Esophagus muscularis mucosa (tissue), 4 donors: ENCODE measurements around the gene ZNF407. TPM values are rescaled to one million over a fixed set of nuclear protein-coding genes. Genes with fewer than 3 reads are reported as not detected.

Experiments
- DNase-seq: peaks from one replicate; pipeline ENCODE4 v3.0.0-alpha.2; 2017; ENCODE audit errors: extremely low spot score
- H3K27ac ChIP-seq, 4 donors: fragments of 200-600 bp; sonication (generic); replicated peaks in 1 of 4; 1 replicate in 3 of 4; 2 replicates in 1 of 4; pipeline ENCODE4 v1.5.1; 2016 to 2019; ENCODE audit warnings: mild to moderate bottlenecking in 1 of 4
- H3K27me3 ChIP-seq, 4 donors: fragments of 200-600 bp; sonication (generic); one replicate each; pipeline versions ENCODE4 v1.5.1 to v1.6.0; 2016 to 2019
- H3K36me3 ChIP-seq, 4 donors: fragments of 200-600 bp; sonication (generic); one replicate each; pipeline ENCODE4 v1.5.1; 2016 to 2019
- H3K4me1 ChIP-seq, 4 donors: fragments of 200-600 bp; sonication (generic); one replicate each; pipeline ENCODE4 v1.5.1; 2016 to 2019
- H3K4me3 ChIP-seq, 4 donors: fragments of 200-600 bp; sonication (generic); 1 replicate in 2 of 4; 2 replicates in 2 of 4; pipeline ENCODE4 v1.5.1; 2016 to 2019; ENCODE audit warnings: mild to moderate bottlenecking in 4 of 4, moderate library complexity in 1 of 4
- H3K9me3 ChIP-seq, 4 donors: fragments of 200-600 bp; sonication (generic); 1 replicate in 3 of 4; 2 replicates in 1 of 4; pipeline ENCODE4 v1.5.1; 2016 to 2019
- CTCF ChIP-seq, 3 experiments: fragments of 200-600 bp in 2 of 3; fragments of 450-650 bp in 1 of 3; sonication (generic) in 2 of 3; IDR thresholded peaks; one replicate each; pipeline ENCODE4 v1.5.1; 2017 to 2019; ENCODE audit warnings: antibody characterized with exemption in 3 of 3, mild to moderate bottlenecking in 2 of 3, moderate library complexity in 1 of 3
- EP300 ChIP-seq: sonication (generic); formaldehyde crosslinking; IDR thresholded peaks from one replicate; pipeline ENCODE4 v1.6.1; 2017; ENCODE audit warnings: antibody characterized with exemption
- POLR2A ChIP-seq: fragments of 450-650 bp; IDR thresholded peaks from one replicate; pipeline ENCODE4 v1.6.1; 2017; ENCODE audit warnings: antibody characterized with exemption, moderate library complexity, mild to moderate bottlenecking, low read depth
- POLR2AphosphoS5 ChIP-seq, 2 donors: sonication (generic); formaldehyde crosslinking; IDR thresholded peaks; one replicate each; pipeline ENCODE4 v1.6.1; 2017; ENCODE audit warnings: antibody characterized with exemption in 2 of 2
- WGBS: methylation state at CpG from one replicate; pipeline ENCODE4 v1.1.5; 2018; 5-methylcytosine and 5-hydroxymethylcytosine counted together
- intact Hi-C: fragments of 100-400 bp; cut with DNase I; formaldehyde crosslinking; loops from one replicate; pipeline ENCODE4 v1.15.1; 2023
- total RNA-seq, 4 donors: library from RNA; depleted of rRNA; stranded (reverse); fragments of >200 nt; gene quantifications; one replicate each; pipeline versions ENCODE4 v1.1.0 to v1.2.1, GENCODE V29; 2016

ZNF407 gene
- total RNA-seq, 4 donors from 2014 or later = 13.9 to 19.1 (median 17.2) TPM

GRCh38 chr18:74674487-74674886, 76.8 kb downstream of the ZNF407 start:
- intact Hi-C loops = no loop called here
- Histone ChIP-seq H3K27ac (no peak overlapping the region), H3K4me1 (no peaks in the 10 kb centered on the region), H3K36me3 (peaks cover 6 to 21% (median 11%) of the 10 kb centered on the region in 4 donors), H3K4me3 (no peak overlapping the region), H3K9me3 (peaks cover 0 to 16% (median 10%) of the 10 kb centered on the region in 4 donors), H3K27me3 (no peaks in the 10 kb centered on the region)
- TF ChIP-seq POLR2AphosphoS5 (IDR thresholded peaks at IDR 0.05) (no peak), POLR2A (no peak), CTCF (IDR thresholded peaks at IDR 0.05) (no peak), EP300 (no peak)
- DNase-seq = no peak
- 82% methylated on average over 2 of the region's 2 CpGs for WGBS

DNA sequence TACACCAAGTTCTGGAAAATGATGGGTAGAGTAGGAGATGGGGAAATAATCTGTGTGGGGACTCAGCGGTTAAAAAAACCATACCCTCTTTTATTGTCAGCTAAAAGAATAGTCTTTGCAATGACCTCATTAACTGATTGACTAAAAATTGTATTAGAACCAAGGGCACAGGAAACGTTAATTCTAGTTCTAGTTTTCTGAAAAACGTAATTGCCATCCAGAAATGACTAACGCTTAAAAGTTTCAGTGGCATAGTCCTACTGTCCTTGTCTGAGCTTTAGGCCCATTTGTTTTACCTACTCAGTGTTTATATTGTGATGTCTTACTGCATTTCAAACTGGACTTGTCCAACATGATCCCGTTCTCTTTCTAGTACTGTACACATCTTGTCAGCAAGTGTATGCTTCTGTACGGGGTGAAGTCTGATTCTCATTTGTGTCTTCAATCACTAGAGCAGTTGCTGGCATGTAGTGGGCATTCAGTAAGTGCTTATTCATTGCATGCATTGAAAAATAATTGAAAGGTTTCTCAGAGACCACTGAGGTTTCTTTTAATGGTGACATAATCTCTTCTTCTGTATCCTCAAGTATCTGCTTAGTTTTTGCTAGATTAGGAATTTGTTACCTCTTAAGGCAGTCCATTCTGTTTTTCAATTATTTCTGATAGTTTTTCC, 81.5 kb downstream of the ZNF407 start:
- intact Hi-C loops = no loop called here
- peaks cover 0 to 16% (median 10%) of the 10 kb centered on the region in 4 donors for H3K9me3 ChIP-seq

DNA sequence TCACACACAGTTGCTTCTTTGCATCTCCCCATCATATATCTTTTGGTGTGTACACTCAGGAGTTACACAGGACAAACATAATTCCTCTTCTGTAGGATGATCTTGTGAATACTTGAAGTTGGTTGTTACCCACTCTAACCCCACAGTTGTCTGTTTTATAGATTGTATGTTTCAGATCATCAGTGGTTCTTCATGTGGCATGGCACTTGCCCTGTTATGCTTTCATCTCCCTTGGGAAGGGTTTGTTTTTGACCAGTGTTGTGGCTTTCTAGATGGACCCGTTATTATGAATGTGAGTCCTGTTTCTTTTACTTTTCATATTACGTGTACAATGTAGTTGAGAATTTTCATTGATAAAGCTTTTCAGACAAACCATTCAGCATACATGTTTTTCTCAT, 82.0 kb downstream of the ZNF407 start:
- TF ChIP-seq EP300 (no peak), POLR2AphosphoS5 (IDR thresholded peaks at IDR 0.05) (no peak), CTCF (IDR thresholded peaks at IDR 0.05) (no peak), POLR2A (no peak)
- no peak overlapping the region for H3K27ac ChIP-seq
- peaks cover 0 to 16% (median 10%) of the 10 kb centered on the region in 4 donors for H3K9me3 ChIP-seq
- H3K27me3 ChIP-seq = no peaks in the 10 kb centered on the region
- no peak overlapping the region for H3K4me3 ChIP-seq
- H3K36me3 ChIP-seq = peaks cover 5 to 14% (median 7%) of the 10 kb centered on the region in 4 donors
- WGBS = 93% methylated on average over 2 of the region's 2 CpGs
- intact Hi-C loops = no loop called here
- peaks cover 0 to 3% (median 0%) of the 10 kb centered on the region in 4 donors for H3K4me1 ChIP-seq
- DNase-seq = no peak

More for the DNA sequence above, 81.5 kb downstream of the ZNF407 start:
- DNase-seq = no peak
- Histone ChIP-seq H3K36me3 (peaks cover 5 to 14% (median 7%) of the 10 kb centered on the region in 4 donors), H3K4me1 (peaks cover 0 to 3% (median 0%) of the 10 kb centered on the region in 4 donors), H3K27ac (no peak overlapping the region), H3K27me3 (no peaks in the 10 kb centered on the region), H3K4me3 (no peak overlapping the region)
- no peak for TF ChIP-seq POLR2A
- TF ChIP-seq POLR2AphosphoS5 (IDR thresholded peaks at IDR 0.05) = no peak
- no peak for TF ChIP-seq CTCF (IDR thresholded peaks at IDR 0.05)
- no peak for TF ChIP-seq EP300
- WGBS = 78% methylated on average over 6 of the region's 6 CpGs

DNA sequence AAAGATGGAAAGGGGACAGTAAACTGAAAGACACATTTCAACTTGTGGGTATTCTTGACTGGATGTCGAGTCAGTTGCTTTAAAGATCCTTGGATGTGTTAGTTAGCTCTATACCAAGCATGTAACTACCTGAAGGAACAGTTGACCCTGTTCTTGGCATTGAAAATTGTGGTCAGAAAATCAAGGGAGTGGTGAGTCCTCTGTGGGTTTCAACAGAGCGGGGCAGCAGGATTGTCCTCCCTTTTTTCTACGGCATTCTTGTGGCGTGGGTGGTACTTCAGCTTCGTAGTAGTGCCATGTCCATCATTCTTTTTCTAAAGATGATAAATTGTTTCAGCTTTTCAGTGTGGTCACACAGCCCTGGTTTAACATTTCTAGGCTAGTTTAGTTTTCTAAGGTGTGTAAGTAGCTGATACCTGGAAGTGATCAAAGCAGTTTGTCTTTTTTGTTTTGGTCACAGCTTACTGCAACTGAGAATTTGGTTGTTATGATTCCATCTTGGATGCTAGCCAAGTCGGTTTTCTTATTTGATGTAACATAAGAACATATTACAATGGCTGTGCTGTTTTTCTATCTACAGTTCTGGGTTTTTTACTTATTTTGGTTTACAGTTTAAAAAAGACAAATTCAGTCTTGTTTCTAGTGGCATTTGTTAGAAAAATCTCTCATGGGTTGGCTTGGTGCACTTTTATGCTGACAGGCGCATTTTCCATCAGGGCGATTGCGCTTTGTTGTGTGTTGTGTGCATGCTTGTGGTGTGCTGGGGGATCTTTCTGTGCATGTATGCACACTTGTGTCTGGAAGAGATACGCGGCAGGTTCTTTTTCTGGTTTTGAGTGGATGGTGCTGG, 84.7 kb downstream of the ZNF407 start:
- H3K9me3 ChIP-seq = peaks cover 0 to 9% (median 6%) of the 10 kb centered on the region in 4 donors
- DNase-seq = no peak
- WGBS = 96% methylated on average over 11 of the region's 11 CpGs
- H3K36me3 ChIP-seq = peaks cover 0 to 13% (median 5%) of the 10 kb centered on the region in 4 donors
- H3K4me1 ChIP-seq = peaks cover 0 to 3% (median 0%) of the 10 kb centered on the region in 4 donors
- no peaks in the 10 kb centered on the region for H3K27me3 ChIP-seq
- H3K4me3 ChIP-seq = no peak overlapping the region
- no peak overlapping the region for H3K27ac ChIP-seq
- intact Hi-C loops = no loop called here
- TF ChIP-seq POLR2A (no peak), POLR2AphosphoS5 (IDR thresholded peaks at IDR 0.05) (no peak), CTCF (IDR thresholded peaks at IDR 0.05) (no peak), EP300 (no peak)
